Lung (tissue), 12 donors: Measurements from ENCODE around the gene TYMP. TPM values are rescaled to one million over a fixed set of nuclear protein-coding genes. Genes with fewer than 3 reads are reported as not detected.

Experiments
- ATAC-seq: fragments of 200-7000 bp; cut with Tn5 transposase; one replicate; pipeline ENCODE4 v1.9.1; 2020; ENCODE audit warnings: moderate number of reproducible peaks; ENCODE audit not compliant: insufficient read depth, low FRiP score
- DNase-seq, 3 donors: peaks; one replicate each; pipeline ENCODE4 v3.0.0-alpha.2; 2013 to 2017
- H3K27ac ChIP-seq, 2 donors: one replicate each; pipeline ENCODE4 v1.5.1; 2013; ENCODE audit warnings: mild to moderate bottlenecking in 2 of 2, moderate library complexity in 2 of 2, control low read depth in 1 of 2, inconsistent platforms in 1 of 2, low read depth in 1 of 2, low read length in 1 of 2
- H3K27me3 ChIP-seq, 3 donors: one replicate each; pipeline ENCODE4 v1.5.1; 2013; ENCODE audit warnings: low read length in 2 of 3; ENCODE audit not compliant: control insufficient read depth in 3 of 3, insufficient read depth in 3 of 3
- H3K36me3 ChIP-seq, 4 donors: one replicate each; pipeline ENCODE4 v1.5.1; 2013; ENCODE audit warnings: low read length in 4 of 4, mild to moderate bottlenecking in 1 of 4, moderate library complexity in 1 of 4; ENCODE audit not compliant: control insufficient read depth in 4 of 4, insufficient read depth in 4 of 4
- H3K4me1 ChIP-seq, 5 donors: one replicate each; pipeline ENCODE4 v1.5.1; 2013; ENCODE audit warnings: low read length in 5 of 5, mild to moderate bottlenecking in 2 of 5, moderate library complexity in 1 of 5; ENCODE audit not compliant: control insufficient read depth in 5 of 5, insufficient read depth in 5 of 5
- H3K4me3 ChIP-seq: one replicate; pipeline ENCODE4 v1.5.1; 2013; ENCODE audit warnings: mild to moderate bottlenecking, control low read depth, moderate library complexity
- H3K9ac ChIP-seq, 2 donors: one replicate each; pipeline ENCODE4 v1.5.1; 2013; ENCODE audit warnings: low read length in 2 of 2, control low read depth in 1 of 2; ENCODE audit not compliant: insufficient read depth in 1 of 2
- H3K9me3 ChIP-seq, 4 donors: one replicate each; pipeline ENCODE4 v1.5.1; 2013; ENCODE audit warnings: low read length in 3 of 4, mild to moderate bottlenecking in 1 of 4, moderate library complexity in 1 of 4; ENCODE audit not compliant: control insufficient read depth in 4 of 4, insufficient read depth in 3 of 4
- WGBS, 2 donors: extraction: QIAGEN DNeasy Blood & Tissue Kit; methylation state at CpG; one replicate each; pipeline ENCODE4 v1.1.7; 2013; 5-methylcytosine and 5-hydroxymethylcytosine counted together
- polyA plus RNA-seq, 2 donors: library from polyadenylated mRNA; stranded (reverse); fragments of 200-250 nt; gene quantifications; one replicate each; pipeline ENCODE4 v1.2.1, GENCODE V29; 2013
- total RNA-seq, 2 donors: library from RNA; depleted of rRNA in 1 of 2; stranded (reverse); fragments of >200 nt in 1 of 2; gene quantifications; one replicate each; pipeline ENCODE4 v1.2.1, GENCODE V29; 2014 to 2021
- TF ChIP-seq, protein P1 (sequence below): IDR thresholded peaks from 2 replicates; pipeline ENCODE4 v1.5.1; 2012; ENCODE audit warnings: mild to moderate bottlenecking; ENCODE audit errors: control extremely low read depth, extremely low read depth
- donor health status: control.
- donor health status: control.
- donor health status: Bipolar disorder and iron deficiency.
- donor health status: healthy.
- donor health status: DM: yes; HTN: yes; CAD: no.

TYMP gene
- total and polyA plus RNA-seq, 4 donors, result 52.7 to 641 (median 233) TPM

DNA sequence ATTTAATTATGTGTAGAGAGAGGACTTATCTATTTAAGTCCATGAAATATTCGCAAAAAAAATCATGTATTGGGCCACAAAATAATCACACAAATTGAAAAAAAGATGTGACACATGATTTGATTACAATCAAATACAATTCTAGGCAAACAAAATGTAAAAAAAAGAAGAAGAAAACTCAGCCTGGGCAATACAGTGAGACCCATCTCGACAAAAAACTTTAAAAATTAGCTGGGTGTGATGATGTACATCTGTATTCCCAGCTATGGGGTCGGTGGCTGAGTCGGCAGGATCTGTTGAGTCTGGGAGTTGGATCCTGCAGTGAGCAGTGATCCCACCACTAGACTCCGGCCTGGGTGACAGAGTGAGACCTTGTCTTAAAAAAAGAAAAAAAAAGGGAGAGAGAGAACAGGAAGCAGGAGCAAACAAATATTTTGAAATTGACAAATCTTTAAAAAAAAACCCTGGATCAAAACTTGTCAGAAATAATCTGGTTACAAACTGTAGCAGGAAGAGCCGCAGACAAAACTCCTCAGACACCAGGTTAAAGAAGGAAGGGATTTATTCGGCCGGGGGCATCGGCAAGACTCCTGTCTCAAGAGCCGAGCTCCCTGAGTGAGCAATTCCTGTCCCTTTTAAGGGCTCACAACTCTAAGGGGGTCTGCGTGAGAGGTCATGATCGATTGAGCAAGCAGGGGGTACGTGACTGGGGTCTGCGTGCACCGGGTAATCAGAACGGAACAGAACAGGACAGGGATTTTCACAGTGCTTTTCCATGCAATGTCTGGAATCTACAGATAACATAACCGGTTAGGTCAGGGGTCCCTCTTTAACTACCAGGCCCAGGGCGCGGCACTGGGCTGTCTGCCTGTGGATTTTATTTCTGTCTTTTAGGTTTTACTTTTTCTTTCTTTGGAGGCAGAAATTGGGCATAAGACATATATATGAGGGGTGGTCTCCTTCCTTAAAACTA lies 3.3 kb upstream of the TYMP start:
- 62 to 76% methylated on average over 19 of the region's 19 CpGs for WGBS, 2 donors
- peak overlapping the region in 1 of 2 donors; percentile 83 for H3K27ac ChIP-seq
- peaks cover 0 to 38% (median 29%) of the 10 kb centered on the region in 3 donors for H3K27me3 ChIP-seq
- H3K36me3 ChIP-seq, result peaks cover 0 to 1% (median 0%) of the 10 kb centered on the region in 4 donors
- peaks cover 0 to 26% (median 10%) of the 10 kb centered on the region in 5 donors for H3K4me1 ChIP-seq
- no peak overlapping the region for H3K4me3 ChIP-seq
- no peak for ATAC-seq
- peak in 1 of 3 donors; percentile 16 for DNase-seq
- H3K9ac ChIP-seq, result no peak overlapping the region
- TF ChIP-seq, protein P1, sequence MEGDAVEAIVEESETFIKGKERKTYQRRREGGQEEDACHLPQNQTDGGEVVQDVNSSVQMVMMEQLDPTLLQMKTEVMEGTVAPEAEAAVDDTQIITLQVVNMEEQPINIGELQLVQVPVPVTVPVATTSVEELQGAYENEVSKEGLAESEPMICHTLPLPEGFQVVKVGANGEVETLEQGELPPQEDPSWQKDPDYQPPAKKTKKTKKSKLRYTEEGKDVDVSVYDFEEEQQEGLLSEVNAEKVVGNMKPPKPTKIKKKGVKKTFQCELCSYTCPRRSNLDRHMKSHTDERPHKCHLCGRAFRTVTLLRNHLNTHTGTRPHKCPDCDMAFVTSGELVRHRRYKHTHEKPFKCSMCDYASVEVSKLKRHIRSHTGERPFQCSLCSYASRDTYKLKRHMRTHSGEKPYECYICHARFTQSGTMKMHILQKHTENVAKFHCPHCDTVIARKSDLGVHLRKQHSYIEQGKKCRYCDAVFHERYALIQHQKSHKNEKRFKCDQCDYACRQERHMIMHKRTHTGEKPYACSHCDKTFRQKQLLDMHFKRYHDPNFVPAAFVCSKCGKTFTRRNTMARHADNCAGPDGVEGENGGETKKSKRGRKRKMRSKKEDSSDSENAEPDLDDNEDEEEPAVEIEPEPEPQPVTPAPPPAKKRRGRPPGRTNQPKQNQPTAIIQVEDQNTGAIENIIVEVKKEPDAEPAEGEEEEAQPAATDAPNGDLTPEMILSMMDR, result no peak
- H3K9me3 ChIP-seq, result no peaks in the 10 kb centered on the region

DNA sequence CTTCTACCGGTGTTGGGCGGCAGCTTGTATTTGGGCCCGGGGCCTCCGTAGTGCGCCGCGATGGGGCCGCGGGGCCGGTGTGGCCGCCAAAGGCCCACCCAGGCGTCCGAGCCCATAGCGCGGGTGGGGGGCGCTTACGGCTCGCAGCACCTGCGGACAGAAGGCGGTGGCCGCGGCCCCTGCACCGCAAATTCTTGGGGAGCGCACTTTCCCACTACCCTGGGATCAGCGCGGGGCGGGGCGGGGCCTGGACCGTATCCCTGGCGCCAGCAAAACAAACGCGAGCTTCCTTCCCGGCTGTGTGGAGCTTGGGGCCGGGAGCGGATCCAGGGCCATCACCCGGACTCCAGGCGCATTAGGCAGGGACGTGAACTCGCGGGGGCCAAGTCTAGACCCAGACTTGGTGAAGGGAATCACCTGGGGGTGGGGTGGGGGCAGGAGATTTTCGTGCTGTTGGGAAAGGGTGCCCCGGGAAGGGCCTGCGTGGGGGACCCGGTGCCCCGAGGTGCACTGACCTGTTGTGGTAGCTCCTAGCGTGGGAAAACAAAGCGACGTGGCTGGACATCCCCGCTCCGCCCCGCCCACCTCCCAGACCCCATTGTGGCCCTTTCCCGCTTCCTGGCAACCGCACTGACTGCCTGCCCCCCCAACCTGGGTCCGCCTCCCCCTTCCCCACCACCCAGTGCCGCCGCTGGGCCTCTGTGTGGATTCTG lies 2.3 kb upstream of the TYMP start:
- Histone ChIP-seq H3K4me3 (peak overlapping the region; percentile 64), H3K27me3 (peaks cover 0 to 38% (median 25%) of the 10 kb centered on the region in 3 donors)

DNA sequence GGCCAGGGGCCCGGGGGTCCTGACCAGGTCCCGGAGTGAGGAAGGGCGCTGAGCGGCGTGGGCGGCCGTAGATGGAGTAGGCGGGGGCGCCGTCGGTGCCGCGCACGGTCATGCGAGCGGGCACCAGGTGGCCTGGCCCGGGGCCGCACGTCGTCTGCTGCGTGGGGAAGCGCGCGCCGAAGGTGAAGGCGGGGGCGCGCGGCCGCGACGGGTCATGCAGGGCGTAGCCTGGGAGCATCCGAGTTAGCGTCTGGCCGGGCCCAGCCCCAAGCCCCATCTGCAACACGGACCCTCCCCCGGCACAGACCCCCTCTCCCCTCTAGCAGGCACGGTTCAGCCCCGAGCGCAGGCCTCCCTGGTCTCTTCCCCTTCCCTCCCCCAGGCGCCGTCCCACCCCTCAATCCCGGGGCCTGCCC lies 1.7 kb upstream of the TYMP start:
- Histone ChIP-seq H3K27me3 (peaks cover 0 to 38% (median 25%) of the 10 kb centered on the region in 3 donors), H3K27ac (peak overlapping the region; percentile 95 to 99), H3K4me1 (peaks cover 0 to 30% (median 19%) of the 10 kb centered on the region in 5 donors), H3K9ac (no peak overlapping the region), H3K4me3 (peak overlapping the region; percentile 64), H3K9me3 (no peaks in the 10 kb centered on the region), H3K36me3 (peaks cover 0 to 1% (median 0%) of the 10 kb centered on the region in 4 donors)
- TF ChIP-seq, protein P1, result no peak
- no peak for DNase-seq
- WGBS, 2 donors, result 0% methylated on average over 33 to 44 of the region's 44 CpGs
- ATAC-seq, result peak; percentile 13

More for the DNA sequence above, 2.3 kb upstream of the TYMP start:
- H3K36me3 ChIP-seq, result peaks cover 0 to 1% (median 0%) of the 10 kb centered on the region in 4 donors
- no peaks in the 10 kb centered on the region for H3K9me3 ChIP-seq
- 2 to 3% methylated on average over 52 to 56 of the region's 56 CpGs for WGBS, 2 donors
- peak overlapping the region; percentile 95 to 99 for H3K27ac ChIP-seq
- peak; percentile 79 to 84 (median 81) for DNase-seq
- TF ChIP-seq, protein P1, result no peak
- peak; percentile 29 for ATAC-seq
- no peak overlapping the region for H3K9ac ChIP-seq
- H3K4me1 ChIP-seq, result peaks cover 0 to 26% (median 14%) of the 10 kb centered on the region in 5 donors
